ENCODE measurements around the gene FCHO1. TPM values are rescaled to one million over a fixed set of nuclear protein-coding genes. Genes with fewer than 3 reads are reported as not detected.

FCHO1 gene
- total and polyA plus RNA-seq, 9 donors: 0.38 to 1.3 (median 0.75) TPM

GRCh38 chr19:17830567-17831418 lies 79.5 kb downstream of the FCHO1 start:
- peak; percentile 65 for DNase-seq
- no peaks in the 10 kb centered on the region for H3K36me3 ChIP-seq (ENCODE audit: control insufficient read depth, insufficient read depth, low read length)
- no peaks in the 10 kb centered on the region for H3K9me3 ChIP-seq (replicated peaks; ENCODE audit: control insufficient read depth, low read depth, low read length)
- WGBS (ENCODE audit: insufficient coverage): 13% methylated on average over 41 of the region's 50 CpGs
- H3K4me1 ChIP-seq (ENCODE audit: control insufficient read depth, insufficient read depth, low read length): peaks cover 6% of the 10 kb centered on the region
- peaks cover 24% of the 10 kb centered on the region for H3K27me3 ChIP-seq (ENCODE audit: control insufficient read depth, insufficient read depth, low read length)
- no peak overlapping the region for H3K27ac ChIP-seq (ENCODE audit: low read length)
- H3K4me3 ChIP-seq (ENCODE audit: low read length): peak overlapping the region; percentile 8

- 39% methylated on average over 16 of the region's 25 CpGs for WGBS (ENCODE audit: insufficient coverage)
- Histone ChIP-seq H3K9me3 (replicated peaks; ENCODE audit: control insufficient read depth, low read depth, low read length) (no peaks in the 10 kb centered on the region), H3K4me3 (ENCODE audit: low read length) (no peak overlapping the region), H3K27me3 (ENCODE audit: control insufficient read depth, insufficient read depth, low read length) (peaks cover 24% of the 10 kb centered on the region), H3K36me3 (ENCODE audit: control insufficient read depth, insufficient read depth, low read length) (no peaks in the 10 kb centered on the region), H3K27ac (ENCODE audit: low read length) (no peak overlapping the region), H3K4me1 (ENCODE audit: control insufficient read depth, insufficient read depth, low read length) (peaks cover 6% of the 10 kb centered on the region)
- DNase-seq: no peak
These were observed 80.2 kb downstream of the FCHO1 start for GRCh38 chr19:17831419-17831888.

DNA sequence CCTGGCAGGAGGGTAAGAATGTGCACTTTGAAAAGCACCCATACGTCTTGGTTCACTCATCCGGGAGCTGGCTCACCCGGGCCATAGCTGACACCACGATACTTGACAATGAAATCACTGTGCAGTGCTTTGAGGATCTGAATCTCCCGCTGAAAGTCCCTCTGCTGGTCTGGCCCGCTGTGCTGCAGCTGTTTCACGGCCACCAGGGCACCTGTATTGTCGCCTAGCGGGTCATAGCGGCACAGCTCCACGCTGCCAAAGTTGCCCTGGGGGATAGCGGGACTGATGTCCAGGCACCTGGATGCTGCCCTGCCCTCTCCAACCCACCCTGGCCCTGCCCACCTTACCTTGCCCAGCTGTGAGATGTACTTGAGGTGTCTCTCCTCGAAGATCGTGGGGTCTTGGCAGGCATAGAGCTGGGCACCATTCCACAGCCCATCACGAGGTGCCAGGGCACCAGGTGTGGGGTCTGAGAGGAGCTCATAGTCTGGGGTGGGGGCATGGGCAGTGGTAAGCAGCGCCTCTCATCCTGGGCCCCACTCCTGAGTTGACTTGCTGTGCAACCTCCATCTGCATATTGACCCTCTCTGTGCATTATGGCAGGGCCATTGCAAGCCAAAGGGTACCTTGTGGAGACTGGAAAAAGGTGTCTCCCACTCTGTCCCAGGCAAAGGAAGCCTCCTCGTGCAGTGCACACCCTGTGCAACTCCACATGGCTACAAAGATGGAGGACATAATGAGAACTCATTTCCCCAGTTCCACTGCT lies 81.3 kb downstream of the FCHO1 start:
- H3K9me3 ChIP-seq (replicated peaks; ENCODE audit: control insufficient read depth, low read depth, low read length): no peaks in the 10 kb centered on the region
- H3K27ac ChIP-seq (ENCODE audit: low read length): no peak overlapping the region
- DNase-seq: no peak
- WGBS (ENCODE audit: insufficient coverage): 88% methylated on average over 13 of the region's 17 CpGs
- H3K4me3 ChIP-seq (ENCODE audit: low read length): no peak overlapping the region
- H3K27me3 ChIP-seq (ENCODE audit: control insufficient read depth, insufficient read depth, low read length): peaks cover 24% of the 10 kb centered on the region
- H3K36me3 ChIP-seq (ENCODE audit: control insufficient read depth, insufficient read depth, low read length): no peaks in the 10 kb centered on the region
- H3K4me1 ChIP-seq (ENCODE audit: control insufficient read depth, insufficient read depth, low read length): peaks cover 6% of the 10 kb centered on the region

DNA sequence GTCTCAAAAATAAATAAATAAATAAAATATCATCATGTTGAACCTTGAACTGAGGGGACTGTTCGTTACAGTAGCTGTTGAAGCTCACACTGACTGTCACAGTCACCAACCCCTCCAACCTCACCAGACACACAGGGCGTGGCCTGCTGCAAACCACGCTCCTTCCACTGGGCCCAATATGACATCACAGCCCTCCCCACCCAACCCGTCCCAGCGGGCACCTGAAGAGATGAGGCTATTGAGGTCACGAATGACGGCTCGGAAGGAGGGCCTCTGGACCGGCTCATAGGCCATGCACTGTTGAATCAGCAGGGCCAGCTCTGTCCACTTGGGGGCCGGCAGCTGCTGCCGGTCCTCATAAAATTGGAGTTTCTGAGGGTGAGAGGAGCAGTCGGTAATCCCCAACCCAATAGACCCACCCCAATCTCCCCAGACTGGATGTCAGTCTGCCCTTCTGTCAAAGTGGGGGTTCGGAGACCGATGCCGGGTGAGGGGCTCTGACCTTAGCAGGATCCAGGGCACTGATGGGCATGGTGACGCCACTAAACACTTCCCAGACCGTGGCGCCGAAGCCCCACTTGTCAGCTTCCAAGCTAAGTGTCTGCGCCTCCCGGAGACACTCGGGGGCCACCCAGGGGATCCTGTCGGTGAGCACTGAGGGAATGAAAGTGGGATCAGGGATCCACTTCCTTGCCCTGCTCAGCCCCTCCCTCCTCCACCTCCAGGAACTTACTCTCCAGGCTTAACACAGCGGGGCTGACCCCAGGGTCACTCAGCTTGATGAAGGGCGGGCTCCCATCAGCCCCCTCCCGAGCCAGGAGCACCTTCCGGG lies 83.3 kb downstream of the FCHO1 start:
- no peak overlapping the region for H3K27ac ChIP-seq (ENCODE audit: low read length)
- H3K9me3 ChIP-seq (replicated peaks; ENCODE audit: control insufficient read depth, low read depth, low read length): no peaks in the 10 kb centered on the region
- no peak overlapping the region for H3K4me3 ChIP-seq (ENCODE audit: low read length)
- WGBS (ENCODE audit: insufficient coverage): 68% methylated on average over 15 of the region's 27 CpGs
- H3K4me1 ChIP-seq (ENCODE audit: control insufficient read depth, insufficient read depth, low read length): peaks cover 6% of the 10 kb centered on the region
- peaks cover 26% of the 10 kb centered on the region for H3K27me3 ChIP-seq (ENCODE audit: control insufficient read depth, insufficient read depth, low read length)
- H3K36me3 ChIP-seq (ENCODE audit: control insufficient read depth, insufficient read depth, low read length): no peaks in the 10 kb centered on the region
- no peak for DNase-seq

GRCh38 chr19:17835182-17836006 lies 84.1 kb downstream of the FCHO1 start:
- H3K27ac ChIP-seq (ENCODE audit: low read length): no peak overlapping the region
- H3K9me3 ChIP-seq (replicated peaks; ENCODE audit: control insufficient read depth, low read depth, low read length): no peaks in the 10 kb centered on the region
- no peak overlapping the region for H3K4me3 ChIP-seq (ENCODE audit: low read length)
- no peaks in the 10 kb centered on the region for H3K36me3 ChIP-seq (ENCODE audit: control insufficient read depth, insufficient read depth, low read length)
- 83% methylated on average over 7 of the region's 8 CpGs for WGBS (ENCODE audit: insufficient coverage)
- peaks cover 22% of the 10 kb centered on the region for H3K27me3 ChIP-seq (ENCODE audit: control insufficient read depth, insufficient read depth, low read length)
- peaks cover 4% of the 10 kb centered on the region for H3K4me1 ChIP-seq (ENCODE audit: control insufficient read depth, insufficient read depth, low read length)
- no peak for DNase-seq

DNA sequence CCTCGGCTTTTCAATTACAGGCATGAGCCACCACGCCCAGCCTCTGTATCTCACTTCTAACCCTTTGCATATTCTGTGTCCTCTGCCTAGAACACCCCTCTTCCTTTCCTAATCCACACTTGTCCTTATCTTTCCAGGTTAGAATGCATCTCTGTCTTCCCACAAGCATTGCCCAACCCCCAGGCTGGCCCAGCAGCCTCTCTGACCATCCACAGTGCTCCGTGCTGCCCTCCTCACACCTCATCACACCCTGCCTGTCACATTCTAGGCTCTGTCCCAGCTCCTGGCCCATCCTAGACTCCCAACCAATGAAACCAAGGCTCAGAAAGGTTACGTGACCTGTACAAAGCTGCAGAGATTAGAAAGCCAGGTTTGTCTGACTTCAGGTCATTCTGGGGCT lies 85.3 kb downstream of the FCHO1 start:
- no peak overlapping the region for H3K4me3 ChIP-seq (ENCODE audit: low read length)
- H3K36me3 ChIP-seq (ENCODE audit: control insufficient read depth, insufficient read depth, low read length): no peaks in the 10 kb centered on the region
- WGBS (ENCODE audit: insufficient coverage): 69% methylated on average over 4 of the region's 4 CpGs
- H3K9me3 ChIP-seq (replicated peaks; ENCODE audit: control insufficient read depth, low read depth, low read length): no peaks in the 10 kb centered on the region
- H3K27ac ChIP-seq (ENCODE audit: low read length): no peak overlapping the region
- peaks cover 24% of the 10 kb centered on the region for H3K27me3 ChIP-seq (ENCODE audit: control insufficient read depth, insufficient read depth, low read length)
- no peak for DNase-seq
- H3K4me1 ChIP-seq (ENCODE audit: control insufficient read depth, insufficient read depth, low read length): peaks cover 4% of the 10 kb centered on the region

DNA sequence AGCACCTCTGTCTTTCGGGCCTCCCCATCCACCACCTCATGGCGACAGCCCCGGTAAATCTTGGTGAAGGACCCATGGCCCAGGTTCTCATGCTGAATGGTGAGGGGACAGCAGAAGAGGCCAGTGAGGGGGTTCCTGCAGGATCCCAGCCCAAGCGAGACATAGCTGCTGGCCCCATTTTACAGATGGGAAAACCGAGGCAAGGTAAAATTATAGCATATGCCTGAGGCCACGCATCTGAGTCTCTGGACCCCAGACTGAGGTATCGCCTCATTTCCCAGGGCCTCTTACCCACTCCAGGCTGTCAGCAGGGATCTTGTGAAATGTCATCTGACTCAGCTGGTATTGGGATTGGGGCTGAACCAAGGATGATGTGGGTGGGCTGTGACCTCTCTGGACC lies 86.7 kb downstream of the FCHO1 start:
- Histone ChIP-seq H3K4me3 (ENCODE audit: low read length) (no peak overlapping the region), H3K27ac (ENCODE audit: low read length) (no peak overlapping the region), H3K27me3 (ENCODE audit: control insufficient read depth, insufficient read depth, low read length) (peaks cover 29% of the 10 kb centered on the region), H3K4me1 (ENCODE audit: control insufficient read depth, insufficient read depth, low read length) (peaks cover 16% of the 10 kb centered on the region), H3K9me3 (replicated peaks; ENCODE audit: control insufficient read depth, low read depth, low read length) (no peaks in the 10 kb centered on the region), H3K36me3 (ENCODE audit: control insufficient read depth, insufficient read depth, low read length) (no peaks in the 10 kb centered on the region)
- DNase-seq: no peak
- WGBS (ENCODE audit: insufficient coverage): 94% methylated on average over 4 of the region's 7 CpGs

Measured in muscle of leg (tissue), 11 donors.